Urinary bladder (tissue), 4 donors: ENCODE results near the gene CT47C1. TPM values are rescaled to one million over a fixed set of nuclear protein-coding genes. Genes with fewer than 3 reads are reported as not detected.
"Not testable (repeated sequence)": the region's sequence is repeated elsewhere in the genome, so short reads cannot be mapped to it uniquely, and the experiment has no call there.

Source experiments
- DNase-seq: peaks from one replicate; pipeline ENCODE4 v3.0.0-alpha.2; 2015; ENCODE audit errors: extremely low spot score
- H3K27ac ChIP-seq: one replicate; pipeline ENCODE4 v1.5.1; 2013; ENCODE audit warnings: low read depth, mild to moderate bottlenecking, moderate library complexity
- H3K36me3 ChIP-seq: one replicate; pipeline ENCODE4 v1.6.1; 2013; ENCODE audit warnings: mild to moderate bottlenecking, moderate library complexity; ENCODE audit not compliant: insufficient read depth
- H3K4me1 ChIP-seq: one replicate; pipeline ENCODE4 v1.6.1; 2013; ENCODE audit warnings: mild to moderate bottlenecking, moderate library complexity; ENCODE audit not compliant: insufficient read depth
- H3K4me3 ChIP-seq: one replicate; pipeline ENCODE4 v1.5.1; 2013; ENCODE audit warnings: low read depth, low read length
- WGBS: extraction: QIAGEN DNeasy Blood & Tissue Kit; methylation state at CpG from one replicate; pipeline ENCODE4 v1.1.7; 2013; 5-methylcytosine and 5-hydroxymethylcytosine counted together
- polyA plus RNA-seq: library from polyadenylated mRNA; stranded (reverse); fragments of 200-250 nt; gene quantifications from one replicate; pipeline ENCODE4 v1.2.3, GENCODE V29; 2013
- total RNA-seq: library from RNA; depleted of rRNA; stranded (reverse); fragments of >200 nt; gene quantifications from one replicate; pipeline ENCODE4 v1.2.3, GENCODE V29; 2014
- donor health status: healthy with polysubstance abuse.
- donor health status: healthy.

CT47C1 gene
- total RNA-seq (not detected), polyA plus RNA-seq (not detected)

- H3K36me3 ChIP-seq, result no peaks in the 10 kb centered on the region
- no peak within 1 kb of the TSS for H3K27ac ChIP-seq
- no peak within 1 kb of the TSS for H3K4me3 ChIP-seq
- 96% methylated on average over 6 of the region's 6 CpGs for WGBS
- no peaks in the 10 kb centered on the region for H3K4me1 ChIP-seq
- DNase-seq, result no peak
These were observed at the start of gene CT47C1 for GRCh38 chrX:119072744-119073143. Gene CT47C1, plus strand, starts transcription at chrX:119072993. Its CDS starts 233 bp downstream, at chrX:119073226.

- WGBS, result 97% methylated on average over 5 of the region's 5 CpGs
- no peak overlapping the region for H3K27ac ChIP-seq
- H3K36me3 ChIP-seq, result no peaks in the 10 kb centered on the region
- DNase-seq, result no peak
- no peaks in the 10 kb centered on the region for H3K4me1 ChIP-seq
- H3K4me3 ChIP-seq, result no peak overlapping the region
These were observed 46.9 kb upstream of the CT47C1 start for GRCh38 chrX:119025900-119026299.

GRCh38 chrX:119026344-119026743 lies 46.4 kb upstream of the CT47C1 start:
- WGBS, result 95% methylated on average over 2 of the region's 2 CpGs

GRCh38 chrX:119027960-119028732 lies 44.6 kb upstream of the CT47C1 start:
- not testable (repeated sequence) for DNase-seq, H3K36me3 ChIP-seq, H3K4me3 ChIP-seq, H3K4me1 ChIP-seq, H3K27ac ChIP-seq
- 97% methylated on average over 28 of the region's 28 CpGs for WGBS

More at GRCh38 chrX:119026344-119026743, 46.4 kb upstream of the CT47C1 start:
- not testable (repeated sequence) for H3K36me3 ChIP-seq, H3K4me1 ChIP-seq, H3K4me3 ChIP-seq, H3K27ac ChIP-seq, DNase-seq

GRCh38 chrX:119028733-119029330 lies 44.0 kb upstream of the CT47C1 start:
- no peaks in the 10 kb centered on the region for H3K4me1 ChIP-seq
- H3K36me3 ChIP-seq, result no peaks in the 10 kb centered on the region
- WGBS, result 87% methylated on average over 1 of the region's 1 CpG
- no peak overlapping the region for H3K4me3 ChIP-seq
- no peak overlapping the region for H3K27ac ChIP-seq
- DNase-seq, result no peak

- H3K36me3 ChIP-seq, H3K4me1 ChIP-seq, H3K4me3 ChIP-seq, H3K27ac ChIP-seq, DNase-seq: not testable (repeated sequence)
- WGBS, result 97% methylated on average over 10 of the region's 10 CpGs
These were observed 43.1 kb upstream of the CT47C1 start for GRCh38 chrX:119029656-119030055.

- H3K27ac ChIP-seq, result no peak overlapping the region
- no peaks in the 10 kb centered on the region for H3K36me3 ChIP-seq
- no peak for DNase-seq
- H3K4me1 ChIP-seq, result no peaks in the 10 kb centered on the region
- H3K4me3 ChIP-seq, result no peak overlapping the region
These were observed 41.8 kb upstream of the CT47C1 start for GRCh38 chrX:119030990-119031389.

- H3K4me1 ChIP-seq, result no peaks in the 10 kb centered on the region
- 86% methylated on average over 4 of the region's 4 CpGs for WGBS
- DNase-seq, result no peak
- H3K4me3 ChIP-seq, result no peak overlapping the region
- H3K27ac ChIP-seq, result no peak overlapping the region
- no peaks in the 10 kb centered on the region for H3K36me3 ChIP-seq
These were observed 36.4 kb upstream of the CT47C1 start for GRCh38 chrX:119036107-119037029.

GRCh38 chrX:119040432-119040831 lies 32.4 kb upstream of the CT47C1 start:
- no peak for DNase-seq
- H3K4me1 ChIP-seq, result no peaks in the 10 kb centered on the region
- H3K27ac ChIP-seq, result no peak overlapping the region
- H3K4me3 ChIP-seq, result no peak overlapping the region
- 64% methylated on average over 6 of the region's 6 CpGs for WGBS
- no peaks in the 10 kb centered on the region for H3K36me3 ChIP-seq

- WGBS, result 38% methylated on average over 4 of the region's 4 CpGs
- no peak for DNase-seq
- Histone ChIP-seq H3K4me3 (no peak overlapping the region), H3K36me3 (no peaks in the 10 kb centered on the region), H3K27ac (no peak overlapping the region), H3K4me1 (no peaks in the 10 kb centered on the region)
These were observed 31.6 kb upstream of the CT47C1 start for GRCh38 chrX:119041175-119041574.

GRCh38 chrX:119042040-119042439 lies 30.8 kb upstream of the CT47C1 start:
- H3K27ac ChIP-seq, result no peak overlapping the region
- no peaks in the 10 kb centered on the region for H3K36me3 ChIP-seq
- 92% methylated on average over 3 of the region's 3 CpGs for WGBS
- no peak overlapping the region for H3K4me3 ChIP-seq
- H3K4me1 ChIP-seq, result no peaks in the 10 kb centered on the region
- DNase-seq, result no peak

GRCh38 chrX:119042996-119043395 lies 29.8 kb upstream of the CT47C1 start:
- H3K27ac ChIP-seq, result no peak overlapping the region
- no peaks in the 10 kb centered on the region for H3K4me1 ChIP-seq
- H3K4me3 ChIP-seq, result no peak overlapping the region
- WGBS, result 97% methylated on average over 1 of the region's 1 CpG
- H3K36me3 ChIP-seq, result no peaks in the 10 kb centered on the region
- DNase-seq, result no peak

- DNase-seq, result no peak
- Histone ChIP-seq H3K36me3 (no peaks in the 10 kb centered on the region), H3K4me1 (no peaks in the 10 kb centered on the region), H3K4me3 (no peak overlapping the region), H3K27ac (no peak overlapping the region)
- 98% methylated on average over 2 of the region's 2 CpGs for WGBS
These were observed 26.9 kb upstream of the CT47C1 start for GRCh38 chrX:119045884-119046283.
